ENCODE data around the gene SPX. TPM values are rescaled to one million over a fixed set of nuclear protein-coding genes. Genes with fewer than 3 reads are reported as not detected.
A peak's percentile ranks its signal among the peaks of the same experiment; 100 is the strongest.

Gene SPX
- total and polyA plus RNA-seq, 4 donors: 0.25 to 3.7 (median 0.76) TPM

DNA sequence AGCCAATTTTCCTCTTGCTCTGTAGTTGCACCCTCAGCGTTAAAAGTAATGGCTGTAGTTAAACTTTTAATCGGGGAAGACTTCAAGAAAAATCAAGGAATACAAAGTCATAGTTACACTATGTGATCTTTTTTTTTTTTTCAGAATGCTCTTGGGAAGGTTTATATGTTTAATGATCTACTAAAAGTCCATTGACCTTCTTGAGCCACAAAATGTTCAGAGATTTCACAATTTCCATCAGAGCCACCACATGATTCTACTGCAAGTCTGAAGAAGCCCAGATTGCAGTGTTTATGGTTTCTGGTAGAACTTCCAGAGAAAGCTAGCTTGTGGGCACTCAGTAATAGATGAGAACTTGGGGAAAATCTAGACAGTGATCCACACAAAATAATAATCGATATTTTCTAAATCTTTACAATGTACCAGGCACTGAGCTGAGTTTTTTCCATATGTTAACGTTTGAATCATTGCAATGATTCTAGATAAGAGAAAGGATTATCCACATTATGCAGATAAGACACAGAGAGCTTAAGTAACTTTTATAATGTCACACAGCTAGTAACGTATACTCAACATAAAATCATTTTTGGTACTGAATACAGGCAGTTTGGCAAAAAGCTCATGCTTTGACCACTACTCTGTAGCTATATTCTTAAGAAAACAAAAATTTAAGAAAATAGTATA is 40.3 kb downstream of the SPX start:
- Histone ChIP-seq H3K4me3 (ENCODE audit: low read depth in 1 of 3, low read length in 3 of 3) (no peak overlapping the region), H3K4me1 (ENCODE audit: control insufficient read depth in 4 of 4, insufficient read depth in 4 of 4, low read length in 3 of 4) (peaks cover 4 to 33% (median 25%) of the 10 kb centered on the region in 4 donors), H3K27me3 (ENCODE audit: control insufficient read depth in 4 of 4, insufficient read depth in 4 of 4, low read length in 3 of 4) (no peaks in the 10 kb centered on the region), H3K9me3 (ENCODE audit: control insufficient read depth in 4 of 4, low read length in 3 of 4) (no peaks in the 10 kb centered on the region), H3K9ac (ENCODE audit: low read depth in 1 of 2, low read length in 2 of 2) (no peak overlapping the region), H3K27ac (ENCODE audit: low read depth in 1 of 2, low read length in 2 of 2) (peak overlapping the region; percentile 68 to 82), H3K36me3 (ENCODE audit: control insufficient read depth in 4 of 4, insufficient read depth in 3 of 4, low read depth in 1 of 4, low read length in 3 of 4) (peaks cover 1 to 21% (median 9%) of the 10 kb centered on the region in 4 donors)
- TF ChIP-seq FOXA1 (IDR thresholded peaks at IDR 0.05) (no peak), RAD21 (IDR thresholded peaks at IDR 0.05) (peak; percentile 31 to 40), HNF4G (IDR thresholded peaks at IDR 0.05) (no peak), TAF1 (conservative IDR thresholded peaks at IDR 0.05) (peak; percentile 14), RXRA (IDR thresholded peaks at IDR 0.05) (peak; percentile 90 to 91), JUND (IDR thresholded peaks at IDR 0.05) (peak in 1 of 2 donors; percentile 75), EGR1 (IDR thresholded peaks at IDR 0.05; ENCODE audit: low read depth in 2 of 2) (no peak), HNF4A (conservative IDR thresholded peaks at IDR 0.05) (peak; percentile 73 to 82), YY1 (IDR thresholded peaks at IDR 0.05) (peak; percentile 70), GABPA (IDR thresholded peaks at IDR 0.05 in 1 of 2, conservative IDR thresholded peaks at IDR 0.05 in 1 of 2) (no peak), FOXA2 (IDR thresholded peaks at IDR 0.05) (no peak), NR2F2 (IDR thresholded peaks at IDR 0.05) (no peak), SP1 (IDR thresholded peaks at IDR 0.05) (peak; percentile 51)
- TF ChIP-seq, protein P1, sequence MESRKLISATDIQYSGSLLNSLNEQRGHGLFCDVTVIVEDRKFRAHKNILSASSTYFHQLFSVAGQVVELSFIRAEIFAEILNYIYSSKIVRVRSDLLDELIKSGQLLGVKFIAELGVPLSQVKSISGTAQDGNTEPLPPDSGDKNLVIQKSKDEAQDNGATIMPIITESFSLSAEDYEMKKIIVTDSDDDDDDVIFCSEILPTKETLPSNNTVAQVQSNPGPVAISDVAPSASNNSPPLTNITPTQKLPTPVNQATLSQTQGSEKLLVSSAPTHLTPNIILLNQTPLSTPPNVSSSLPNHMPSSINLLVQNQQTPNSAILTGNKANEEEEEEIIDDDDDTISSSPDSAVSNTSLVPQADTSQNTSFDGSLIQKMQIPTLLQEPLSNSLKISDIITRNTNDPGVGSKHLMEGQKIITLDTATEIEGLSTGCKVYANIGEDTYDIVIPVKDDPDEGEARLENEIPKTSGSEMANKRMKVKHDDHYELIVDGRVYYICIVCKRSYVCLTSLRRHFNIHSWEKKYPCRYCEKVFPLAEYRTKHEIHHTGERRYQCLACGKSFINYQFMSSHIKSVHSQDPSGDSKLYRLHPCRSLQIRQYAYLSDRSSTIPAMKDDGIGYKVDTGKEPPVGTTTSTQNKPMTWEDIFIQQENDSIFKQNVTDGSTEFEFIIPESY (IDR thresholded peaks at IDR 0.05): peak; percentile 43
- TF ChIP-seq, protein P2, sequence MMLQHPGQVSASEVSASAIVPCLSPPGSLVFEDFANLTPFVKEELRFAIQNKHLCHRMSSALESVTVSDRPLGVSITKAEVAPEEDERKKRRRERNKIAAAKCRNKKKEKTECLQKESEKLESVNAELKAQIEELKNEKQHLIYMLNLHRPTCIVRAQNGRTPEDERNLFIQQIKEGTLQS (IDR thresholded peaks at IDR 0.05): no peak
- TF ChIP-seq, protein P3, sequence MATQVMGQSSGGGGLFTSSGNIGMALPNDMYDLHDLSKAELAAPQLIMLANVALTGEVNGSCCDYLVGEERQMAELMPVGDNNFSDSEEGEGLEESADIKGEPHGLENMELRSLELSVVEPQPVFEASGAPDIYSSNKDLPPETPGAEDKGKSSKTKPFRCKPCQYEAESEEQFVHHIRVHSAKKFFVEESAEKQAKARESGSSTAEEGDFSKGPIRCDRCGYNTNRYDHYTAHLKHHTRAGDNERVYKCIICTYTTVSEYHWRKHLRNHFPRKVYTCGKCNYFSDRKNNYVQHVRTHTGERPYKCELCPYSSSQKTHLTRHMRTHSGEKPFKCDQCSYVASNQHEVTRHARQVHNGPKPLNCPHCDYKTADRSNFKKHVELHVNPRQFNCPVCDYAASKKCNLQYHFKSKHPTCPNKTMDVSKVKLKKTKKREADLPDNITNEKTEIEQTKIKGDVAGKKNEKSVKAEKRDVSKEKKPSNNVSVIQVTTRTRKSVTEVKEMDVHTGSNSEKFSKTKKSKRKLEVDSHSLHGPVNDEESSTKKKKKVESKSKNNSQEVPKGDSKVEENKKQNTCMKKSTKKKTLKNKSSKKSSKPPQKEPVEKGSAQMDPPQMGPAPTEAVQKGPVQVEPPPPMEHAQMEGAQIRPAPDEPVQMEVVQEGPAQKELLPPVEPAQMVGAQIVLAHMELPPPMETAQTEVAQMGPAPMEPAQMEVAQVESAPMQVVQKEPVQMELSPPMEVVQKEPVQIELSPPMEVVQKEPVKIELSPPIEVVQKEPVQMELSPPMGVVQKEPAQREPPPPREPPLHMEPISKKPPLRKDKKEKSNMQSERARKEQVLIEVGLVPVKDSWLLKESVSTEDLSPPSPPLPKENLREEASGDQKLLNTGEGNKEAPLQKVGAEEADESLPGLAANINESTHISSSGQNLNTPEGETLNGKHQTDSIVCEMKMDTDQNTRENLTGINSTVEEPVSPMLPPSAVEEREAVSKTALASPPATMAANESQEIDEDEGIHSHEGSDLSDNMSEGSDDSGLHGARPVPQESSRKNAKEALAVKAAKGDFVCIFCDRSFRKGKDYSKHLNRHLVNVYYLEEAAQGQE (IDR thresholded peaks at IDR 0.05): peak; percentile 72
- TF ChIP-seq, protein P4, sequence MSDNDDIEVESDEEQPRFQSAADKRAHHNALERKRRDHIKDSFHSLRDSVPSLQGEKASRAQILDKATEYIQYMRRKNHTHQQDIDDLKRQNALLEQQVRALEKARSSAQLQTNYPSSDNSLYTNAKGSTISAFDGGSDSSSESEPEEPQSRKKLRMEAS (IDR thresholded peaks at IDR 0.05): peak; percentile 68
- TF ChIP-seq, protein P5, sequence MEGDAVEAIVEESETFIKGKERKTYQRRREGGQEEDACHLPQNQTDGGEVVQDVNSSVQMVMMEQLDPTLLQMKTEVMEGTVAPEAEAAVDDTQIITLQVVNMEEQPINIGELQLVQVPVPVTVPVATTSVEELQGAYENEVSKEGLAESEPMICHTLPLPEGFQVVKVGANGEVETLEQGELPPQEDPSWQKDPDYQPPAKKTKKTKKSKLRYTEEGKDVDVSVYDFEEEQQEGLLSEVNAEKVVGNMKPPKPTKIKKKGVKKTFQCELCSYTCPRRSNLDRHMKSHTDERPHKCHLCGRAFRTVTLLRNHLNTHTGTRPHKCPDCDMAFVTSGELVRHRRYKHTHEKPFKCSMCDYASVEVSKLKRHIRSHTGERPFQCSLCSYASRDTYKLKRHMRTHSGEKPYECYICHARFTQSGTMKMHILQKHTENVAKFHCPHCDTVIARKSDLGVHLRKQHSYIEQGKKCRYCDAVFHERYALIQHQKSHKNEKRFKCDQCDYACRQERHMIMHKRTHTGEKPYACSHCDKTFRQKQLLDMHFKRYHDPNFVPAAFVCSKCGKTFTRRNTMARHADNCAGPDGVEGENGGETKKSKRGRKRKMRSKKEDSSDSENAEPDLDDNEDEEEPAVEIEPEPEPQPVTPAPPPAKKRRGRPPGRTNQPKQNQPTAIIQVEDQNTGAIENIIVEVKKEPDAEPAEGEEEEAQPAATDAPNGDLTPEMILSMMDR (IDR thresholded peaks at IDR 0.05; ENCODE audit: low read depth, low read length, missing input control): no peak
- WGBS: 40% methylated on average over 5 of the region's 5 CpGs
- DNase-seq (ENCODE audit: low spot score): no peak
